Kidney epithelial cell (primary cell): Measurements from ENCODE around the gene PUS1. TPM values are rescaled to one million over a fixed set of nuclear protein-coding genes. Genes with fewer than 3 reads are reported as not detected.

ENCODE experiments used
- DNase-seq: peaks from one replicate; pipeline ENCODE4 v3.0.0-alpha.2; 2010; ENCODE audit warnings: low read depth
- H3K27me3 ChIP-seq: 2 replicates; pipeline ENCODE4 v1.6.0; 2011; ENCODE audit warnings: low read length; ENCODE audit not compliant: control insufficient read depth, insufficient read depth
- H3K36me3 ChIP-seq: 2 replicates; pipeline ENCODE4 v1.5.1; 2011; ENCODE audit warnings: low read length; ENCODE audit not compliant: control insufficient read depth, insufficient read depth
- H3K4me3 ChIP-seq: 2 replicates; pipeline ENCODE4 v1.5.1; 2011; ENCODE audit warnings: low read depth, mild to moderate bottlenecking, control low read depth, low read length
- total RNA-seq: library from RNA; depleted of rRNA; stranded (reverse); fragments of >200 nt; gene quantifications from 2 replicates; pipeline ENCODE4 v1.2.3, GENCODE V29; 2015
- TF ChIP-seq, protein P1 (sequence below): IDR thresholded peaks from 2 replicates; pipeline ENCODE4 v1.5.1; 2011; ENCODE audit warnings: mild to moderate bottlenecking, moderate library complexity, low read length, control low read depth, inconsistent platforms; ENCODE audit not compliant: insufficient read depth, poor library complexity, severe bottlenecking

PUS1 gene
- total RNA-seq, 1 donor from 2014 or later: 22.9 TPM

GRCh38 chr12:131991816-131992430 is 62.8 kb downstream of the PUS1 start:
- no peak for DNase-seq
- TF ChIP-seq, protein P1, sequence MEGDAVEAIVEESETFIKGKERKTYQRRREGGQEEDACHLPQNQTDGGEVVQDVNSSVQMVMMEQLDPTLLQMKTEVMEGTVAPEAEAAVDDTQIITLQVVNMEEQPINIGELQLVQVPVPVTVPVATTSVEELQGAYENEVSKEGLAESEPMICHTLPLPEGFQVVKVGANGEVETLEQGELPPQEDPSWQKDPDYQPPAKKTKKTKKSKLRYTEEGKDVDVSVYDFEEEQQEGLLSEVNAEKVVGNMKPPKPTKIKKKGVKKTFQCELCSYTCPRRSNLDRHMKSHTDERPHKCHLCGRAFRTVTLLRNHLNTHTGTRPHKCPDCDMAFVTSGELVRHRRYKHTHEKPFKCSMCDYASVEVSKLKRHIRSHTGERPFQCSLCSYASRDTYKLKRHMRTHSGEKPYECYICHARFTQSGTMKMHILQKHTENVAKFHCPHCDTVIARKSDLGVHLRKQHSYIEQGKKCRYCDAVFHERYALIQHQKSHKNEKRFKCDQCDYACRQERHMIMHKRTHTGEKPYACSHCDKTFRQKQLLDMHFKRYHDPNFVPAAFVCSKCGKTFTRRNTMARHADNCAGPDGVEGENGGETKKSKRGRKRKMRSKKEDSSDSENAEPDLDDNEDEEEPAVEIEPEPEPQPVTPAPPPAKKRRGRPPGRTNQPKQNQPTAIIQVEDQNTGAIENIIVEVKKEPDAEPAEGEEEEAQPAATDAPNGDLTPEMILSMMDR: no peak
- Histone ChIP-seq H3K4me3 (no peak overlapping the region), H3K27me3 (no peaks in the 10 kb centered on the region), H3K36me3 (peaks cover 2% of the 10 kb centered on the region)

GRCh38 chr12:131994589-131994988 is 65.5 kb downstream of the PUS1 start:
- no peaks in the 10 kb centered on the region for H3K36me3 ChIP-seq
- TF ChIP-seq, protein P1: no peak
- H3K4me3 ChIP-seq: no peak overlapping the region
- no peaks in the 10 kb centered on the region for H3K27me3 ChIP-seq
- DNase-seq: no peak

Other genes with a start within 250 kb of the PUS1 start
- gene SFSWAP, start 218.2 kb upstream of the PUS1 start, total RNA-seq: 27.7 and 31.4 TPM in 2 replicates
- gene MMP17, start 100.9 kb upstream of the PUS1 start, total RNA-seq: 1.7 and 7.3 TPM in 2 replicates
- 14.7 and 20.4 TPM in 2 replicates for gene ULK1, start 34.7 kb upstream of the PUS1 start, total RNA-seq
- 21.4 and 21.7 TPM in 2 replicates for gene EP400, start 20.7 kb downstream of the PUS1 start, total RNA-seq
- gene DDX51, start 215.0 kb downstream of the PUS1 start, total RNA-seq: 15.7 and 18.9 TPM in 2 replicates
- 23.8 and 35.5 TPM in 2 replicates for gene NOC4L, start 215.2 kb downstream of the PUS1 start, total RNA-seq